D721Med (cell line): ENCODE measurements around the gene TMEM115.
A peak's percentile ranks its signal among the peaks of the same experiment; 100 is the strongest.

Source experiments
- DNase-seq: peaks from one replicate; pipeline ENCODE4 v3.0.0; 2011; ENCODE audit warnings: low spot score; ENCODE audit not compliant: insufficient read length
- FAIRE-seq: peaks from 2 replicates; lab custom pipeline; 2011; peaks lifted over from hg19 to GRCh38; lab: Jason Lieb, UNC
- TF ChIP-seq, protein P1 (sequence below): IDR thresholded peaks from 2 replicates; pipeline ENCODE4 v1.5.1; 2012; ENCODE audit warnings: mild to moderate bottlenecking, control low read depth; ENCODE audit not compliant: insufficient read depth; ENCODE audit errors: missing control alignments

TMEM115 gene

DNA sequence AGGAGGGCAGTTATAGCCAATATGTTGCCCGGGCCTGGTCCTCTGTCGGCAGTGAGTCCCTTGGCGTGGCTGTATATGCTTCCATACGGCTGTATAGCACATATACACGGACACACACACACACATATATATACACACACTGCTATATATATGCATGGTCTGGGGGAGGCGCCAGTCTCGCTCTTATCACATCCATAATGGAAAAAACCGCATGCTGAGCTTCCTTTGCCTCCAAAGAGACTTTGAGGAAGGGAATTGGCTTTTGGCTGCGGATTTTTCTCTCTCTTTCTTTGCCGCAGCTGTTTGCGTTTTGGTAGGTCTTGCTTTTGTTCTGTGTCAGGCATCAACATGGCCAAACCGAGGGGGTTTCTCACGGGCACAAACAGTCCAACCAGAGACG is 11.3 kb upstream of the TMEM115 start:
- TF ChIP-seq, protein P1, sequence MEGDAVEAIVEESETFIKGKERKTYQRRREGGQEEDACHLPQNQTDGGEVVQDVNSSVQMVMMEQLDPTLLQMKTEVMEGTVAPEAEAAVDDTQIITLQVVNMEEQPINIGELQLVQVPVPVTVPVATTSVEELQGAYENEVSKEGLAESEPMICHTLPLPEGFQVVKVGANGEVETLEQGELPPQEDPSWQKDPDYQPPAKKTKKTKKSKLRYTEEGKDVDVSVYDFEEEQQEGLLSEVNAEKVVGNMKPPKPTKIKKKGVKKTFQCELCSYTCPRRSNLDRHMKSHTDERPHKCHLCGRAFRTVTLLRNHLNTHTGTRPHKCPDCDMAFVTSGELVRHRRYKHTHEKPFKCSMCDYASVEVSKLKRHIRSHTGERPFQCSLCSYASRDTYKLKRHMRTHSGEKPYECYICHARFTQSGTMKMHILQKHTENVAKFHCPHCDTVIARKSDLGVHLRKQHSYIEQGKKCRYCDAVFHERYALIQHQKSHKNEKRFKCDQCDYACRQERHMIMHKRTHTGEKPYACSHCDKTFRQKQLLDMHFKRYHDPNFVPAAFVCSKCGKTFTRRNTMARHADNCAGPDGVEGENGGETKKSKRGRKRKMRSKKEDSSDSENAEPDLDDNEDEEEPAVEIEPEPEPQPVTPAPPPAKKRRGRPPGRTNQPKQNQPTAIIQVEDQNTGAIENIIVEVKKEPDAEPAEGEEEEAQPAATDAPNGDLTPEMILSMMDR, result peak; percentile 36
- DNase-seq (no peak), FAIRE-seq (no peak)

DNA sequence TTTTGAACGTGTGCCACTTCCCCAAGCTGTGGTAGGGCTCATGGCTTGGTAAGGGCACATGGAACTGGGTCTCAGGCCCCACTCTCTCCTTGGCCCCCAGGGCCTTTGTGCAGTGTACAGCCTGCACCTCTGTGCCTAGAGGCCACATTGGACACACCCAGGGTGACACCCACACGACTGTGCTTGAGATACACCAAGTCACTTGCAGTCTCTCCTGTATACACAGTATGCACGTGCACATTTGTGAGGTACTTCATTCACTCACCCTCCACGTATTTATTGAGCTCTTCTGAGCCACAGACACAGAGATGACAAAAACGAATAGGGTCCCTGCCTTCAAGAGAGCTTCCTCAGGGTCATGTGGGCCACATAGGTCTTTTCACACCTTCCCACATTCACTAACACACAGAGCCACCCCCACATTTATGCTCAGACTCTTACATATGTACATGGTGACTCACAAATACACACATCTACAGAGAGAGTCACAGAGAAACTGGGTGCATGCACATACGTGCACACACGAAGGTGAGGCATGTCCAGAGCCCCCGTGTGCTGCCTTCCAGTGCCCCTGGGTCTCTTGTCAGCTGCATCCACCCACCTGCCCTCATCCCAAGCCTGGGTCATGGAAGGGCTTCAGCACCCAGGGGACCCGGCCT is 9.8 kb upstream of the TMEM115 start:
- FAIRE-seq (no peak), DNase-seq (no peak)
- TF ChIP-seq, protein P1, result no peak

DNA sequence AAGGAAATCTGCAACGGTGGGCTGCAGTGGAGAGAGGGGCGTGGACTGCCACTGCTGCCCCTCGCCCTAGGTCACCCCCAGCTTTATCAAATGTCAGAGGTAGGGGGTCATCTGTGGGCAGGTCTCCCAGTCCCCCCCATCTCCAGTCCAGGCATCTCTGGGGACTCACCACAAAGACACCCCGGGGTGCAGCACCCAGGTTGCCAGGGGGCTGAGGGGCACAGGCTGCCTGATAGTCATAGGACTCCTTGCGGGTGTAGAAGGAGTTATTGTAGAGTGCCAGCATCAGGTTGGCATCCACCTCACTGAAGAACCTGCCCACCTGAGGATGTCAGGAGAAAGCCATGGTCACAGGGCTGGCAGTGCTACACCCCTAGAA is 6.5 kb upstream of the TMEM115 start:
- TF ChIP-seq, protein P1, result no peak
- DNase-seq, result no peak
- no peak for FAIRE-seq

DNA sequence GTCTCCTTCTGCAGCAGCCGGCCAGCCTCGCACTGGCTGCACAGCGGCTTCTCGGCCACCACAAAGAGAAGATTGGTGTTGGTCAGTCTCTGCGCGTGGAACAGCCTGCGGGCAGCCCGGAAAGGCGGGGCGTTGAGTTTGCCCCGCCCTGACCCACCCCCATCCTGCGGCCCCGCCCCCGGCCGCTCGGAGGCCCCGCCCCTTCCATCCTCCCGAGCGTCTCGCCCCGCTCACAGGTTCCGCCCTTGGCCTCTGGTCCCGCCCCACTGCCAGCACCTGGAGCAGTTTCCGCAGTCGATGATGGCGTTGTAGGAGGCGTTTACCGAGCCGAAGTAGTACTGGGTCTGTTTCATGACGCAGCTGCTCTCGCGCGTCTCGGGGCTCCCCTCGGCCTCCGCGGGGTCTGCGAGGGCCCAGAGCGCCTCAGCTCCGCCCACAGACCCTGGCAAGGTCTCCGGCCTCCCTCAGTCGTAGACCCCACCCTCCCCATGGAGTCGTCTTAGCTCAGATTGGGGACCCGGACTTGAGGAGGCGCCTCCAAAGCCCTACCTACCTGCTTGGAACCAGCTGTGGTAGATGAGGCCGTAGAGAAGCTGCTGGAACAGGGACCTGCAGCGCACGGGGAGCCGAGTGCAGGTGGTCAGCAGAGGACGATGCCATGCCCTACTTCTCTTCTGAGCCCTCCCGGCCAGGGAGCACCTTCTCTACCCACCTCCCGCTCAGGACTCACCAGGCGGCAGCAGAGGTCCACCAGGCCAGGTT is 5.9 kb upstream of the TMEM115 start:
- FAIRE-seq, result no peak
- no peak for DNase-seq
- TF ChIP-seq, protein P1, result no peak

DNA sequence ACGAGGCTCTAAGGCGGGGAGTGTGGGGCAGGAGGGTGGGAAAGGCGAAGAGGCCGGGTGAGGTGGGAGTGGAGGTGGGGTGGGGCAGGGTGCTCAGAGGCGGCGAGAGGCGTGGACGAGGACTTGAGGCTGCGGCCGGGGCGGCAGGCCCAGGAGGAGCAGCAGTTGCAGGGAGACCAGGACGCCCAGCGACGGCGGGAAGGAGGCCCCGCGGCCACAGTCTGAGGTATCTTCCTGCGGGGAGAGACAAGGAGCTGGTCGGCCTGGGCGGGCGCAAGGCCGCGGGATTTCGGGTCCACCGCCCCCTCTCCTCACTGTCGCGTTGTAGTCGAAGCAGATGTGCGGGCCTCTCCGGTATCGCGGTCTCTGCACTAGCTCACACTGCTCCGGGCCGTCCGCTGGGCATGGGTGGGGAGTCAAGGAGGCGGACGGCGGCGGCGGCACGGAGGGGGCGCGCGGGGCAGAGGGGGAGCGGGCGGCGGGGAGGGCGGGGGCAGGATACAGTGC is 5.3 kb upstream of the TMEM115 start:
- TF ChIP-seq, protein P1, result no peak
- FAIRE-seq, result no peak
- DNase-seq, result no peak

DNA sequence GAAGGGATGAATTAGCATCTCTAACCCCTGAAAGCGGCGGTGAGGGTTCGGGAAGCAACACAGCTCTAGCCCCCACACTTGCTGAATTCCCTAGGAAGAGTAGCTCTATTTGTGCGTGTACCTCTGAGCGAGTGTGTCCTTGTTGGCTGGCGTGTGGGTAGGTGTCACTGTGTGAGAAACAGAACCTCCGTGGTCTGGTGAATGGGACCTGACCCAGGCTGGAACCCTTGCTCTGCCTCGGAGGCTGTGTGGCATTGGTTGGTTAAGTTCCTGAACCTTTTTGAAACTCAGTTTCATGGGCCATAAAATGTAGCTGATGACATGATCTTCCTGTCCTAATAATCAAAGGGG is 414 bp upstream of the TMEM115 start:
- FAIRE-seq (no peak), DNase-seq (no peak)
- TF ChIP-seq, protein P1, result no peak
